Astrocyte (in vitro differentiated cells and primary cell): Measurements from ENCODE around the gene CIB1.

Experiments used
- EZH2 ChIP-seq: IDR thresholded peaks from 2 replicates; pipeline ENCODE4 v1.6.1; 2012; ENCODE audit warnings: mild to moderate bottlenecking, low read length, inconsistent platforms; ENCODE audit not compliant: insufficient read depth
- TF ChIP-seq, protein P1 (sequence below): IDR thresholded peaks from 2 replicates; pipeline ENCODE4 v1.5.1; 2011; ENCODE audit warnings: low read depth, mild to moderate bottlenecking, inconsistent platforms, low read length, moderate library complexity; ENCODE audit not compliant: insufficient read depth

DNA sequence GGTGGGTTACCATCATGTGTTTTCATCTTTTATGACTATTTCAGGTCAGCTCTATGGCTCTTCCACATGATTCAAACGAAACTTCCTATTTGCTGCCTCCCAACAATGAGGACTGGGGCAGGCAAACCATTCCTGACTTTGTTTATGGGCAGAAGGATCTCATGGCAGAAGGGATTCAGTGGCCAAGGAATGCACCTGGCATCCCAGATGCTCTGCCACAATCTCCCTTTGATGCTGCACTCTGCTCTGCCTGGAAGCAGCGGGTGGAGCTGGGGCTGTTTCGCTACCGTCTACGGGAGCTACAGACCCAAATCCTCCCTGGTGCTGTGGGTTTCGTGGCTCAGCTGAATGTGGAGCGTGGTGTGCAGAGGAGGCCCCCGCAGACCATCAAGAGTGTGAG, 7.1 kb upstream of the CIB1 start:
- TF ChIP-seq, protein P1, sequence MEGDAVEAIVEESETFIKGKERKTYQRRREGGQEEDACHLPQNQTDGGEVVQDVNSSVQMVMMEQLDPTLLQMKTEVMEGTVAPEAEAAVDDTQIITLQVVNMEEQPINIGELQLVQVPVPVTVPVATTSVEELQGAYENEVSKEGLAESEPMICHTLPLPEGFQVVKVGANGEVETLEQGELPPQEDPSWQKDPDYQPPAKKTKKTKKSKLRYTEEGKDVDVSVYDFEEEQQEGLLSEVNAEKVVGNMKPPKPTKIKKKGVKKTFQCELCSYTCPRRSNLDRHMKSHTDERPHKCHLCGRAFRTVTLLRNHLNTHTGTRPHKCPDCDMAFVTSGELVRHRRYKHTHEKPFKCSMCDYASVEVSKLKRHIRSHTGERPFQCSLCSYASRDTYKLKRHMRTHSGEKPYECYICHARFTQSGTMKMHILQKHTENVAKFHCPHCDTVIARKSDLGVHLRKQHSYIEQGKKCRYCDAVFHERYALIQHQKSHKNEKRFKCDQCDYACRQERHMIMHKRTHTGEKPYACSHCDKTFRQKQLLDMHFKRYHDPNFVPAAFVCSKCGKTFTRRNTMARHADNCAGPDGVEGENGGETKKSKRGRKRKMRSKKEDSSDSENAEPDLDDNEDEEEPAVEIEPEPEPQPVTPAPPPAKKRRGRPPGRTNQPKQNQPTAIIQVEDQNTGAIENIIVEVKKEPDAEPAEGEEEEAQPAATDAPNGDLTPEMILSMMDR, result no peak
- no peak for TF ChIP-seq EZH2
